H1 (cell line): ENCODE measurements around the gene TMPO. TPM values are rescaled to one million over a fixed set of nuclear protein-coding genes. Genes with fewer than 3 reads are reported as not detected.

Source experiments
- CTCF ChIA-PET: fragments of 300-600 bp; sonication (Branson Sonifier 250); formaldehyde crosslinking; loops from one replicate; lab custom pipeline; 2021; ENCODE audit not compliant: partially characterized antibody; lab: Charles Lee
- POLR2A ChIA-PET: fragments of 300-600 bp; sonication (Branson Sonifier 250); formaldehyde crosslinking; loops from one replicate; lab custom pipeline; 2021; ENCODE audit warnings: inconsistent platforms; ENCODE audit not compliant: partially characterized antibody; lab: Charles Lee
- DNase-seq, 2 experiments: peaks; one replicate each; pipeline versions ENCODE4 v3.0.0 to v3.0.0-alpha.2; 2010 to 2022; ENCODE audit warnings: low spot score in 2 of 2, low read depth in 1 of 2, mixed read lengths in 1 of 2
- FAIRE-seq: peaks from 2 replicates; lab custom pipeline; 2011; peaks lifted over from hg19 to GRCh38; lab: Jason Lieb, UNC
- H2AFZ ChIP-seq: 2 replicates; pipeline ENCODE4 v1.8.1; 2012; ENCODE audit warnings: low read length, inconsistent platforms
- H2AK5ac ChIP-seq: 2 replicates; pipeline ENCODE4 v1.6.1; 2013; ENCODE audit warnings: low read depth, low read length
- H2BK120ac ChIP-seq: replicated peaks from 2 replicates; pipeline ENCODE3; 2013; ENCODE audit warnings: low read depth, low read length, inconsistent platforms
- H2BK12ac ChIP-seq: 2 replicates; pipeline ENCODE4 v1.6.1; 2013; ENCODE audit warnings: low read depth, low read length
- H2BK15ac ChIP-seq: 2 replicates; pipeline ENCODE4 v1.6.1; 2013; ENCODE audit warnings: low read length
- H2BK20ac ChIP-seq: 2 replicates; pipeline ENCODE4 v1.6.1; 2013; ENCODE audit warnings: low read length
- H2BK5ac ChIP-seq: 2 replicates; pipeline ENCODE4 v1.6.1; 2013; ENCODE audit warnings: low read depth, low read length
- H3K14ac ChIP-seq: 2 replicates; pipeline ENCODE4 v1.6.1; 2013; ENCODE audit warnings: inconsistent platforms; ENCODE audit not compliant: insufficient read length
- H3K18ac ChIP-seq: 2 replicates; pipeline ENCODE4 v1.6.1; 2013; ENCODE audit warnings: low read length; ENCODE audit errors: extremely low read depth
- H3K23ac ChIP-seq: 2 replicates; pipeline ENCODE4 v1.6.1; 2013; ENCODE audit warnings: inconsistent platforms; ENCODE audit not compliant: insufficient read length
- H3K23me2 ChIP-seq: 2 replicates; pipeline ENCODE4 v1.6.1; 2013; ENCODE audit warnings: low read depth, low read length
- H3K27ac ChIP-seq: 2 replicates; pipeline ENCODE4 v1.6.1; 2011; ENCODE audit warnings: low read depth, low read length, inconsistent platforms
- H3K27me3 ChIP-seq, 4 experiments: replicated peaks in 1 of 4; 1 replicate in 1 of 4; 2 replicates in 3 of 4; pipeline versions ENCODE4 v1.6.1 to v1.8.1; 2011 to 2013; ENCODE audit warnings: low read length in 3 of 4, mild to moderate bottlenecking in 3 of 4, inconsistent platforms in 2 of 4, mixed read lengths in 2 of 4, moderate library complexity in 1 of 4; ENCODE audit not compliant: control insufficient read depth in 3 of 4, insufficient read depth in 3 of 4; ENCODE audit errors: extremely low read depth in 1 of 4
- H3K36me3 ChIP-seq, 4 experiments: 2 replicates each; pipeline versions ENCODE4 v1.6.1 to v1.8.1; 2011 to 2013; ENCODE audit warnings: mild to moderate bottlenecking in 4 of 4, low read length in 3 of 4, moderate library complexity in 2 of 4, control low read depth in 1 of 4, inconsistent platforms in 1 of 4; ENCODE audit not compliant: insufficient read depth in 4 of 4, control insufficient read depth in 2 of 4
- H3K4ac ChIP-seq: replicated peaks from 2 replicates; pipeline ENCODE3; 2013; ENCODE audit warnings: low read length, low read depth, mixed read lengths, inconsistent platforms; ENCODE audit not compliant: insufficient read length
- H3K4me1 ChIP-seq, 4 experiments: replicated peaks in 1 of 4; 1 replicate in 1 of 4; 2 replicates in 3 of 4; pipeline versions ENCODE4 v1.6.1 to v1.8.1; 2011 to 2013; ENCODE audit warnings: low read length in 3 of 4, inconsistent platforms in 2 of 4, mixed read lengths in 1 of 4; ENCODE audit not compliant: insufficient read depth in 4 of 4, control insufficient read depth in 3 of 4
- H3K4me2 ChIP-seq, 2 experiments: 2 replicates each; pipeline versions ENCODE4 v1.6.1 to v1.8.1; 2011 to 2013; ENCODE audit warnings: low read depth in 2 of 2, low read length in 2 of 2, control low read depth in 1 of 2, inconsistent platforms in 1 of 2, mild to moderate bottlenecking in 1 of 2; ENCODE audit not compliant: insufficient read depth in 1 of 2
- H3K4me3 ChIP-seq, 4 experiments: fragments of 200-600, 300-600 bp in 1 of 4; sonication (generic), shearing (Covaris generic), sonication (Bioruptor Twin) in 1 of 4; 2 replicates each; pipeline versions ENCODE4 v1.5.1 to v1.8.1; 2011 to 2016; ENCODE audit warnings: low read length in 4 of 4, low read depth in 3 of 4, control low read depth in 2 of 4, inconsistent platforms in 2 of 4, mild to moderate bottlenecking in 2 of 4, mixed read lengths in 1 of 4, moderate library complexity in 1 of 4; ENCODE audit not compliant: insufficient read depth in 2 of 4; ENCODE audit errors: extremely low read depth in 1 of 4
- H3K56ac ChIP-seq: replicated peaks from 2 replicates; pipeline ENCODE3; 2013; ENCODE audit warnings: low read depth, mild to moderate bottlenecking, mixed read lengths, low read length, inconsistent platforms; ENCODE audit not compliant: insufficient read length
- H3K79me1 ChIP-seq: 2 replicates; pipeline ENCODE4 v1.6.1; 2013; ENCODE audit warnings: low read depth, low read length, control low read depth
- H3K79me2 ChIP-seq, 2 experiments: 2 replicates each; pipeline versions ENCODE4 v1.6.1 to v1.8.1; 2012 to 2013; ENCODE audit warnings: low read length in 2 of 2, mild to moderate bottlenecking in 2 of 2, inconsistent platforms in 1 of 2; ENCODE audit not compliant: insufficient read depth in 2 of 2, control insufficient read depth in 1 of 2
- H3K9ac ChIP-seq, 4 experiments: replicated peaks in 1 of 4; 1 replicate in 1 of 4; 2 replicates in 3 of 4; pipeline versions ENCODE4 v1.6.1 to v1.8.1; 2011 to 2013; ENCODE audit warnings: low read depth in 3 of 4, low read length in 3 of 4, control low read depth in 2 of 4, mild to moderate bottlenecking in 2 of 4, moderate library complexity in 2 of 4, inconsistent platforms in 1 of 4; ENCODE audit errors: extremely low read depth in 1 of 4
- H3K9me3 ChIP-seq, 2 experiments: 2 replicates each; pipeline versions ENCODE4 v1.6.1 to v1.8.1; 2012 to 2013; ENCODE audit warnings: mild to moderate bottlenecking in 2 of 2, moderate library complexity in 2 of 2, control low read depth in 1 of 2, inconsistent platforms in 1 of 2, low read depth in 1 of 2, low read length in 1 of 2, mixed read lengths in 1 of 2; ENCODE audit not compliant: insufficient read depth in 2 of 2
- H4K20me1 ChIP-seq, 2 experiments: replicated peaks in 1 of 2; 2 replicates each; pipeline versions ENCODE3 to v1.8.1; 2011 to 2013; ENCODE audit warnings: inconsistent platforms in 2 of 2, low read length in 2 of 2, mild to moderate bottlenecking in 1 of 2; ENCODE audit not compliant: insufficient read depth in 2 of 2, control insufficient read depth in 1 of 2
- H4K5ac ChIP-seq: 2 replicates; pipeline ENCODE4 v1.6.1; 2013; ENCODE audit warnings: low read length, low read depth, mixed read lengths, inconsistent platforms; ENCODE audit not compliant: insufficient read length
- H4K8ac ChIP-seq: 2 replicates; pipeline ENCODE4 v1.8.0; 2013; ENCODE audit warnings: mild to moderate bottlenecking, moderate library complexity, low read length, inconsistent platforms; ENCODE audit not compliant: insufficient read depth; ENCODE audit errors: extremely low read depth
- H4K91ac ChIP-seq: replicated peaks from 2 replicates; pipeline ENCODE3; 2013; ENCODE audit warnings: low read length, mixed read lengths, inconsistent platforms; ENCODE audit not compliant: insufficient read length
- CREB1 ChIP-seq: IDR thresholded peaks from 2 replicates; pipeline ENCODE4 v1.6.1; 2012; ENCODE audit warnings: inconsistent platforms
- CTCF ChIP-seq, 3 experiments: IDR thresholded peaks; 1 replicate in 2 of 3; 2 replicates in 1 of 3; pipeline versions ENCODE4 v1.5.1 to v1.6.1; 2011; ENCODE audit warnings: low read length in 3 of 3, mild to moderate bottlenecking in 3 of 3, inconsistent platforms in 2 of 3, low read depth in 1 of 3, moderate library complexity in 1 of 3; ENCODE audit not compliant: insufficient read depth in 1 of 3; ENCODE audit errors: control extremely low read depth in 1 of 3
- HDAC2 ChIP-seq, 2 experiments: fragments of 300-600 bp in 1 of 2; sonication (generic) in 1 of 2; IDR thresholded peaks; 2 replicates each; pipeline ENCODE4 v1.6.1; 2011 to 2012; ENCODE audit warnings: low read depth in 2 of 2, low read length in 2 of 2, mild to moderate bottlenecking in 2 of 2, moderate library complexity in 2 of 2, borderline replicate concordance in 1 of 2, inconsistent platforms in 1 of 2
- RAD21 ChIP-seq, 2 experiments: IDR thresholded peaks in 1 of 2; conservative IDR thresholded peaks in 1 of 2; 2 replicates each; pipeline ENCODE4 v1.6.1; 2011; ENCODE audit warnings: low read depth in 2 of 2, low read length in 2 of 2, improper control_type of control experiment in 1 of 2, inconsistent platforms in 1 of 2, mild to moderate bottlenecking in 1 of 2, moderate library complexity in 1 of 2
- SP2 ChIP-seq: IDR thresholded peaks from 2 replicates; pipeline ENCODE4 v1.6.1; 2012; ENCODE audit warnings: mild to moderate bottlenecking, low read length, inconsistent platforms
- WGBS, 2 experiments: shearing (Covaris generic) in 1 of 2; methylation state at CpG; one replicate each; pipeline versions ENCODE4 v1.1.6 to v1.1.7; 2013 to 2015; ENCODE audit warnings: low lambda C conversion rate in 2 of 2, mixed read lengths in 2 of 2, inconsistent platforms in 1 of 2, low coverage in 1 of 2, missing lambda C conversion rate in 1 of 2; ENCODE audit not compliant: insufficient replicate concordance in 2 of 2, insufficient coverage in 1 of 2, insufficient read length in 1 of 2; ENCODE audit errors: extremely low coverage in 1 of 2, missing lambda C conversion rate in 1 of 2; 5-methylcytosine and 5-hydroxymethylcytosine counted together
- polyA plus RNA-seq, 7 experiments: library from polyadenylated mRNA; depleted of rRNA in 3 of 7; stranded (reverse) in 5 of 7; unstranded in 2 of 7; fragments of >200 nt in 5 of 7; fragments of 200-250 nt in 2 of 7; gene quantifications; 1 replicate in 5 of 7; 2 replicates in 1 of 7; 4 replicates in 1 of 7; pipeline versions ENCODE4 v1.2.1 to v1.2.3, GENCODE V29; 2011 to 2013; ENCODE audit warnings: missing spikeins in 2 of 7, mixed read lengths in 2 of 7
- total RNA-seq: library from RNA; stranded (reverse); fragmentation: NEBNext Ultra II Directional; extraction: Animal tissue kit (Norgen Biotek cat#: 25700); gene quantifications from 2 replicates; pipeline ENCODE4 v1.2.1, GENCODE V29; 2021

Gene TMPO
- total and polyA plus RNA-seq, 2 of the 8 experiments (the other 6 are each of a cell fraction or from before 2014, with no cell fraction given): 43.9 to 195 TPM

- H3K4ac ChIP-seq: no peak overlapping the region
- peak; percentile 36 for FAIRE-seq
- H3K27ac ChIP-seq: no peak overlapping the region
- no peaks in the 10 kb centered on the region for H3K23me2 ChIP-seq
- H2BK120ac ChIP-seq: no peak overlapping the region
- H4K5ac ChIP-seq: no peak overlapping the region
- H3K27me3 ChIP-seq: no peaks in the 10 kb centered on the region
- no peak overlapping the region for H3K56ac ChIP-seq
- no peaks in the 10 kb centered on the region for H3K9me3 ChIP-seq
- ChIA-PET POLR2A (interaction anchor here (0.8 to 3.3 kb wide), 8 partner anchors 10 to 135 kb away, joined by 3 to 20 read pairs (median 4); partner anchors contain the start of genes SLC25A3 and TMPO), CTCF (interaction anchor here (0.5 to 3.3 kb wide), 22 partner anchors 10 to 279 kb away, joined by 3 to 19 read pairs (median 3); no protein-coding TSS in a partner anchor)
- H3K79me1 ChIP-seq: peaks cover 3% of the 10 kb centered on the region; the same call in 1 of the 2 replicates
- no peak overlapping the region for H3K9ac ChIP-seq
- H3K36me3 ChIP-seq: peaks cover 13 to 90% (median 54%) of the 10 kb centered on the region in 4 experiments
- WGBS, 2 experiments: 95% methylated on average over 4 of the region's 4 CpGs; no CpG with 5 or more reads in 1 of the 2 experiments
- H3K18ac ChIP-seq: no peak overlapping the region
- H4K20me1 ChIP-seq: peaks cover 2% of the 10 kb centered on the region in 2 experiments
- H2AFZ ChIP-seq: no peak overlapping the region
- H4K91ac ChIP-seq: no peak overlapping the region
- no peak overlapping the region for H2BK15ac ChIP-seq
- H3K14ac ChIP-seq: no peak overlapping the region
- H2BK12ac ChIP-seq: no peak overlapping the region
- H3K79me2 ChIP-seq: peaks cover 0 to 60% of the 10 kb centered on the region in 2 experiments; a peak in 2 of 4 replicates
- H4K8ac ChIP-seq: no peak overlapping the region
- DNase-seq: no peak
- no peaks in the 10 kb centered on the region for H3K4me1 ChIP-seq
- no peak overlapping the region for H3K23ac ChIP-seq
- TF ChIP-seq CTCF (IDR thresholded peaks at IDR 0.05; ENCODE audit: control extremely low read depth in 1 of 3, insufficient read depth in 1 of 3, low read depth in 1 of 3, low read length in 3 of 3) (peak in 2 of 3 experiments; percentile 55 to 68; a peak in 3 of 4 replicates), HDAC2 (IDR thresholded peaks at IDR 0.05; ENCODE audit: borderline replicate concordance in 1 of 2, low read depth in 2 of 2, low read length in 2 of 2) (0 out of 4 replicates have a peak, but pooled peaks of 1 of the 2 experiments have one; percentile 15), RAD21 (IDR thresholded peaks at IDR 0.05 in 1 of 2, conservative IDR thresholded peaks at IDR 0.05 in 1 of 2; ENCODE audit: low read depth in 2 of 2, low read length in 2 of 2) (peak in 1 of 2 experiments; percentile 36; a peak in 2 of 4 replicates), CREB1 (no peak), SP2 (no peak)
- H3K4me2 ChIP-seq: no peak overlapping the region
- H2AK5ac ChIP-seq: no peak overlapping the region
- no peak overlapping the region for H2BK20ac ChIP-seq
- no peak overlapping the region for H2BK5ac ChIP-seq
- no peak overlapping the region for H3K4me3 ChIP-seq
Observed at GRCh38 chr12:98532687-98533304, 17.4 kb downstream of the TMPO start.
